ENCODE data around the gene PF4V1.
"Not testable (repeated sequence)": the region's sequence is repeated elsewhere in the genome, so short reads cannot be mapped to it uniquely, and the experiment has no call there.

Gene PF4V1

DNA sequence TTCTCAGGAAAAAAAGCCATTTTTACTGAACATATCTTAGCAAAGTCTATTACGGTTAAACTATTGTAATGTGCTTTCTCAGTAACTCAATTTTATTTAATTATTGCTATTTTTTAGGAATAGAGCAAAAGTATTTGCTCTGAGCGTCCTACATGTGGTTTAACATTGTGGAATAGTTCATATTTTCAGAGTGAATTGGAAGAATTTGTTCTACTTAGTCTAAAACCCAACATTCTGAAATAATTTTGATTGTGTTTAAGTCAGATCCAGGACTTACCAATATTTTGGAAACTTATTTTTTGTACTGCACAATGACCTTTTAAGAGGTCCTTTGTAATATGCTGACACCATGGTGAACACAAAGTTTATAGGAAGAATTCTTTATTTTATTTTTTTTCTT, 43.3 kb downstream of the PF4V1 start:
- TF ChIP-seq EZH2phosphoT487 (IDR thresholded peaks at IDR 0.05; ENCODE audit: borderline replicate concordance): no peak
- Histone ChIP-seq H3K4me2 (ENCODE audit: low read depth, low read length, poor library complexity, severe bottlenecking) (no peak overlapping the region), H4K20me1 (ENCODE audit: insufficient read depth, low read length, poor library complexity, severe bottlenecking) (no peaks in the 10 kb centered on the region), H3K4me3 (ENCODE audit: low read length, poor library complexity, severe bottlenecking) (no peak overlapping the region), H3K9ac (ENCODE audit: low read depth, low read length, poor library complexity, severe bottlenecking) (no peak overlapping the region), H3K9me2 (replicated peaks; ENCODE audit: low read depth, low read length) (no peaks in the 10 kb centered on the region), H3K27me3 (ENCODE audit: insufficient read depth, low read length, poor library complexity, severe bottlenecking) (no peaks in the 10 kb centered on the region), H3F3A (ENCODE audit: low read depth) (no peaks in the 10 kb centered on the region), H3K36me3 (ENCODE audit: insufficient read depth, low read length) (no peaks in the 10 kb centered on the region), H3K79me2 (ENCODE audit: insufficient read depth, low read length) (no peaks in the 10 kb centered on the region), H3K9me3 (ENCODE audit: insufficient read depth, low read depth, low read length) (no peaks in the 10 kb centered on the region), H2AFZ (ENCODE audit: low read length) (no peak overlapping the region), H3K4me1 (ENCODE audit: insufficient read depth, low read length, poor library complexity, severe bottlenecking) (peaks cover 5% of the 10 kb centered on the region)

DNA sequence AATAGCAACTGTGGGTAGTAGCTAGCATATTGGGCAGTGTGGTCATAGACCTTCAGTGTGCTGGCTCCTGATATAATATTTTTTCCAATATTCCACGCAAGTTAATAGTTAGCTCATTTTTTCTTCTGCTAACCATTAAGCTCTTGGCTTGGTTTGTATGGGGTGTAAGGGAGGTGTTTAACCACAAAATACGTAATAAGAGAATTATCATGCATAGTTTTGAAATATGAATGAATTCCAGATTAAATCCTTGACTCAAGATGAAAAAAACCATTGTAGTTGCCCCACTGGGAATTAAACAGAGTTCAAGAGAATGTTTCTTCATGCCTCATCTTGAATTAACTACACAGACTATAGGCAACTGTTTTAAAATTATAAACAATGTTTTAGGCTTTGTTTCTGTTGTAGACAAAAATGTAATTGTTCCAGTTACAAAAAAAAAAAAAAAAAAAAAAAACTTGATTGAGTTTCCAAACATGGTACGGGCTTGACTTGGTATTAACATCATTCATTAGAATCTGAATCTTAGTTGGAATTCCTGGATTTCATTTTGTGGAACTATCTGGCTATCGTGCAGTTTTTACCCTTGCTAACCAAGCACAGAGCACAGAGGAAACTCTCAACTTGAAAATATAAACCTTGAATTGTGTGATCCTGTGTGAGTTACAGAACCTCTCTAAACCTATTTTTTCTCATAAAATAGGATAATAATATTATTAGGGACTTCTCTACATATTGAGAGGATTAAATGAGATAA, 44.5 kb downstream of the PF4V1 start:
- Histone ChIP-seq H2AFZ (ENCODE audit: low read length) (no peak overlapping the region), H3K27me3 (ENCODE audit: insufficient read depth, low read length, poor library complexity, severe bottlenecking) (no peaks in the 10 kb centered on the region), H3K4me2 (ENCODE audit: low read depth, low read length, poor library complexity, severe bottlenecking) (no peak overlapping the region), H4K20me1 (ENCODE audit: insufficient read depth, low read length, poor library complexity, severe bottlenecking) (no peaks in the 10 kb centered on the region), H3K4me1 (ENCODE audit: insufficient read depth, low read length, poor library complexity, severe bottlenecking) (peaks cover 5% of the 10 kb centered on the region), H3K79me2 (ENCODE audit: insufficient read depth, low read length) (no peaks in the 10 kb centered on the region), H3K9ac (ENCODE audit: low read depth, low read length, poor library complexity, severe bottlenecking) (no peak overlapping the region), H3K9me3 (ENCODE audit: insufficient read depth, low read depth, low read length) (no peaks in the 10 kb centered on the region), H3K9me2 (replicated peaks; ENCODE audit: low read depth, low read length) (no peaks in the 10 kb centered on the region), H3K4me3 (ENCODE audit: low read length, poor library complexity, severe bottlenecking) (no peak overlapping the region), H3K36me3 (ENCODE audit: insufficient read depth, low read length) (no peaks in the 10 kb centered on the region), H3F3A (ENCODE audit: low read depth) (no peaks in the 10 kb centered on the region)
- no peak for TF ChIP-seq EZH2phosphoT487 (IDR thresholded peaks at IDR 0.05; ENCODE audit: borderline replicate concordance)
- TF ChIP-seq, protein P1, sequence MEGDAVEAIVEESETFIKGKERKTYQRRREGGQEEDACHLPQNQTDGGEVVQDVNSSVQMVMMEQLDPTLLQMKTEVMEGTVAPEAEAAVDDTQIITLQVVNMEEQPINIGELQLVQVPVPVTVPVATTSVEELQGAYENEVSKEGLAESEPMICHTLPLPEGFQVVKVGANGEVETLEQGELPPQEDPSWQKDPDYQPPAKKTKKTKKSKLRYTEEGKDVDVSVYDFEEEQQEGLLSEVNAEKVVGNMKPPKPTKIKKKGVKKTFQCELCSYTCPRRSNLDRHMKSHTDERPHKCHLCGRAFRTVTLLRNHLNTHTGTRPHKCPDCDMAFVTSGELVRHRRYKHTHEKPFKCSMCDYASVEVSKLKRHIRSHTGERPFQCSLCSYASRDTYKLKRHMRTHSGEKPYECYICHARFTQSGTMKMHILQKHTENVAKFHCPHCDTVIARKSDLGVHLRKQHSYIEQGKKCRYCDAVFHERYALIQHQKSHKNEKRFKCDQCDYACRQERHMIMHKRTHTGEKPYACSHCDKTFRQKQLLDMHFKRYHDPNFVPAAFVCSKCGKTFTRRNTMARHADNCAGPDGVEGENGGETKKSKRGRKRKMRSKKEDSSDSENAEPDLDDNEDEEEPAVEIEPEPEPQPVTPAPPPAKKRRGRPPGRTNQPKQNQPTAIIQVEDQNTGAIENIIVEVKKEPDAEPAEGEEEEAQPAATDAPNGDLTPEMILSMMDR (conservative IDR thresholded peaks at IDR 0.05; ENCODE audit: low read length): no peak

DNA sequence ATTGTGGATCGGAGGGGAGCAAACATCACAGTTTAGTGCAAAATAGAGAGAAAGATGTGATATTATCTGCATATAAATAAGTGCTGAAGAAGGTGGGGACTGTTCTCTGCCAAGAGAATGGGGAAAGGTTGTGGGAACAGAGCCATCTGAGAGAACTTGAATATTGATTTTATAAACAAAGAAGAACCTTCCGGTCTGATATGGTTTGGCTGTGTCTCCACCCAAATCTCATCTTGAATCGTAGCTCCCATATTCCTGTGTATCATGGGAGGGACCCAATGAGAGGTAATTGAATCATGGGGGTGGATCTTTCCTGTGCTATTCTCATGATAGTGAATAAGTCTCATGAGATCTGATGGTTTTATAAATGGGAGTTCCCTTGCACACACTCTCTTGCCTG, 46.2 kb downstream of the PF4V1 start:
- not testable (repeated sequence) for H4K20me1 ChIP-seq (ENCODE audit: insufficient read depth, low read length, poor library complexity, severe bottlenecking); H3K27me3 ChIP-seq (ENCODE audit: insufficient read depth, low read length, poor library complexity, severe bottlenecking); H3F3A ChIP-seq (ENCODE audit: low read depth); H3K4me1 ChIP-seq (ENCODE audit: insufficient read depth, low read length, poor library complexity, severe bottlenecking); H3K4me3 ChIP-seq (ENCODE audit: low read length, poor library complexity, severe bottlenecking); H3K4me2 ChIP-seq (ENCODE audit: low read depth, low read length, poor library complexity, severe bottlenecking); H3K79me2 ChIP-seq (ENCODE audit: insufficient read depth, low read length); H3K9me2 ChIP-seq (replicated peaks; ENCODE audit: low read depth, low read length); H3K9me3 ChIP-seq (ENCODE audit: insufficient read depth, low read depth, low read length); H3K9ac ChIP-seq (ENCODE audit: low read depth, low read length, poor library complexity, severe bottlenecking); H2AFZ ChIP-seq (ENCODE audit: low read length); H3K36me3 ChIP-seq (ENCODE audit: insufficient read depth, low read length)

DNA sequence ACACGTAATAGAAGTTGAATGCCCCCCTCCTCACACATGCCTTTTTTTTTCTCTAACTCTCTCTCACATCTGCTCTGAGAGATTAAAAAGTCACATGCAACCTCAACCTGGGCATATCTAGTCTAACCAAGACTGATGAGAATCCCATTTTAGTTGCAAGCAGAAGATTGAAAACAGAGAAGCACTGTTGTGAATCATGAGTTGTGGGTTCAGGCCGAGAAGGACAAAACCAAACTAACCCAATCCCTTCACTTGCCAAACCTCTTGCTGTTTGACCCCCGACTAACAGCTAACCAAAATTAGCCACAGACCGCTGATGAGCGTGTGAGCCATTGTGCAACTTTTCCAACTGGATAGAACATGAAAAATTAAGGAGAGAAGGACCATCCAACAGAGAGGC, 47.9 kb downstream of the PF4V1 start:
- TF ChIP-seq, protein P1 (conservative IDR thresholded peaks at IDR 0.05; ENCODE audit: low read length): no peak
- no peak for TF ChIP-seq EZH2phosphoT487 (IDR thresholded peaks at IDR 0.05; ENCODE audit: borderline replicate concordance)
- Histone ChIP-seq H3K9me3 (ENCODE audit: insufficient read depth, low read depth, low read length) (no peaks in the 10 kb centered on the region), H2AFZ (ENCODE audit: low read length) (no peak overlapping the region)

More for the DNA sequence above, 47.9 kb downstream of the PF4V1 start:
- H3K4me3 ChIP-seq (ENCODE audit: low read length, poor library complexity, severe bottlenecking): no peak overlapping the region
- H4K20me1 ChIP-seq (ENCODE audit: insufficient read depth, low read length, poor library complexity, severe bottlenecking): no peaks in the 10 kb centered on the region
- no peaks in the 10 kb centered on the region for H3K36me3 ChIP-seq (ENCODE audit: insufficient read depth, low read length)
- H3K4me1 ChIP-seq (ENCODE audit: insufficient read depth, low read length, poor library complexity, severe bottlenecking): no peaks in the 10 kb centered on the region
- no peaks in the 10 kb centered on the region for H3K79me2 ChIP-seq (ENCODE audit: insufficient read depth, low read length)
- H3K27me3 ChIP-seq (ENCODE audit: insufficient read depth, low read length, poor library complexity, severe bottlenecking): no peaks in the 10 kb centered on the region
- no peaks in the 10 kb centered on the region for H3K9me2 ChIP-seq (replicated peaks; ENCODE audit: low read depth, low read length)
- H3F3A ChIP-seq (ENCODE audit: low read depth): no peaks in the 10 kb centered on the region
- H3K9ac ChIP-seq (ENCODE audit: low read depth, low read length, poor library complexity, severe bottlenecking): no peak overlapping the region
- no peak overlapping the region for H3K4me2 ChIP-seq (ENCODE audit: low read depth, low read length, poor library complexity, severe bottlenecking)
